Fibroblast of the aortic adventitia (primary cell): Measurements from ENCODE around the gene YJEFN3. TPM values are rescaled to one million over a fixed set of nuclear protein-coding genes. Genes with fewer than 3 reads are reported as not detected.
A peak's percentile ranks its signal among the peaks of the same experiment; 100 is the strongest.

Experiments used
- DNase-seq: peaks from one replicate; pipeline ENCODE4 v3.0.0-alpha.2; 2010; ENCODE audit warnings: low read depth
- H3K4me3 ChIP-seq: 2 replicates; pipeline ENCODE4 v1.5.1; 2011; ENCODE audit warnings: low read depth, mild to moderate bottlenecking, control low read depth, low read length, moderate library complexity
- total RNA-seq: library from RNA; depleted of rRNA; stranded (reverse); fragments of >200 nt; gene quantifications from 2 replicates; pipeline ENCODE4 v1.2.3, GENCODE V29; 2012; ENCODE audit warnings: low replicate concordance
- TF ChIP-seq, protein P1 (sequence below): IDR thresholded peaks from 2 replicates; pipeline ENCODE4 v1.5.1; 2011; ENCODE audit warnings: mild to moderate bottlenecking, low read length, control low read depth, inconsistent platforms; ENCODE audit not compliant: insufficient read depth

Gene YJEFN3, protein sequence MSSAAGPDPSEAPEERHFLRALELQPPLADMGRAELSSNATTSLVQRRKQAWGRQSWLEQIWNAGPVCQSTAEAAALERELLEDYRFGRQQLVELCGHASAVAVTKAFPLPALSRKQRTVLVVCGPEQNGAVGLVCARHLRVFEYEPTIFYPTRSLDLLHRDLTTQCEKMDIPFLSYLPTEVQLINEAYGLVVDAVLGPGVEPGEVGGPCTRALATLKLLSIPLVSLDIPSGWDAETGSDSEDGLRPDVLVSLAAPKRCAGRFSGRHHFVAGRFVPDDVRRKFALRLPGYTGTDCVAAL
- 0.45 and 1.4 TPM in 2 replicates for total RNA-seq

DNA sequence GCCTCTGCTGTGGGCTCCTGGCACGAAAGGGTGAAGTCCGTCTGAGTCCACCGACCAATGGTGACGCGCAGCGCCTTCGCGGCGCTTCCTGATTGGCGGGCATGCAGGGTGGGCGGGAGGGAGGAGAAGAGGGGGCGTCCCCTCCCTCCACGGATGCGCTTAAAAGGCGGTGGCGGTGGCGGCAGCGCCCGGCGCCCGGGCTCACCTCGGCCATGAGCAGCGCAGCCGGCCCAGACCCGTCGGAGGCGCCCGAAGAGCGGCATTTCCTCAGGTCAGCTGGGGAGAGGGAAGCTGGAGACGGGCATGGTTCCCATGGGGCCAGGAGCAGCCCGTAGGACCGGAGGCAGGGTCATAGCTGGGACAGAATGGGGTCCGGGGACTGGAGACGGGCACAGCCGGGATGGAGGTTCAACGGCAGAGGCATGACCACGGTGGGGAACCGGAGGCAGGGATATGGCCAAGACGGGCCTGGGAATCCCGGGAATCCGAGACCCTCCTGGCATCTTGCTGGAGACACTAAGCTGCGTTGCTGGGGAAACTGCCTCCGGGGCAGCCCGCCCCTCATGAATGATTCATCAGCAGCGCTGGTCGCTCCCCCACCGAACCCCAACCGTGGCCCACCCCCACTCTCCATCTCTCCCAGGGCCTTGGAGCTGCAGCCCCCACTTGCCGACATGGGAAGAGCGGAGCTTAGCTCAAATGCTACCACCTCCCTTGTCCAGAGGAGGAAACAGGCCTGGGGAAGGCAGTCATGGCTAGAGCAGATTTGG, at the start of gene YJEFN3:
Gene YJEFN3 (plus strand): TSS at position 191 of the 770 bp plus-strand sequence. CDS start 22 bp downstream, at position 213.
- TF ChIP-seq, protein P1, sequence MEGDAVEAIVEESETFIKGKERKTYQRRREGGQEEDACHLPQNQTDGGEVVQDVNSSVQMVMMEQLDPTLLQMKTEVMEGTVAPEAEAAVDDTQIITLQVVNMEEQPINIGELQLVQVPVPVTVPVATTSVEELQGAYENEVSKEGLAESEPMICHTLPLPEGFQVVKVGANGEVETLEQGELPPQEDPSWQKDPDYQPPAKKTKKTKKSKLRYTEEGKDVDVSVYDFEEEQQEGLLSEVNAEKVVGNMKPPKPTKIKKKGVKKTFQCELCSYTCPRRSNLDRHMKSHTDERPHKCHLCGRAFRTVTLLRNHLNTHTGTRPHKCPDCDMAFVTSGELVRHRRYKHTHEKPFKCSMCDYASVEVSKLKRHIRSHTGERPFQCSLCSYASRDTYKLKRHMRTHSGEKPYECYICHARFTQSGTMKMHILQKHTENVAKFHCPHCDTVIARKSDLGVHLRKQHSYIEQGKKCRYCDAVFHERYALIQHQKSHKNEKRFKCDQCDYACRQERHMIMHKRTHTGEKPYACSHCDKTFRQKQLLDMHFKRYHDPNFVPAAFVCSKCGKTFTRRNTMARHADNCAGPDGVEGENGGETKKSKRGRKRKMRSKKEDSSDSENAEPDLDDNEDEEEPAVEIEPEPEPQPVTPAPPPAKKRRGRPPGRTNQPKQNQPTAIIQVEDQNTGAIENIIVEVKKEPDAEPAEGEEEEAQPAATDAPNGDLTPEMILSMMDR = no peak
- no peak for DNase-seq
- H3K4me3 ChIP-seq = no peak within 1 kb of the TSS

DNA sequence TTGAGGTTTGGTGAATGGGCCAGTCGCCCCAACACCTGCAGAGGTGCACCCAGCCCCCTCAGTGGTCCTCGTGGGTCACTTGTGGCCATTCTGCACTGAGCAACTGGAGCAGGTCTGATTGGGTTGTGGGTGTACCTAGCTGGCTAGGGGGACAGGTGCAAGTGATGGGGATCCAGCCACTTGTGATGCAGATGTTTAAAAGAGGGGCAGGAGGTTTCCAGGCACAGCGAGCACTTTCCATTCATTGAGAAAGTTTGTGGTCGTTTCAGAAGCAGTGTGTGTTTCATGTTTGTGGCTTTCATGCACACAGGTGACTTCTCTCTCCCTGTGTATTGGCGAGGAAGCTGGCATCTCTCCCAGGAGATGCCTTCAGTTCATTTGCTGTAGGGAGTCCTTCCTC, 48.0 kb upstream of the YJEFN3 start:
- TF ChIP-seq, protein P1 = no peak
- DNase-seq = no peak
- H3K4me3 ChIP-seq = no peak overlapping the region

DNA sequence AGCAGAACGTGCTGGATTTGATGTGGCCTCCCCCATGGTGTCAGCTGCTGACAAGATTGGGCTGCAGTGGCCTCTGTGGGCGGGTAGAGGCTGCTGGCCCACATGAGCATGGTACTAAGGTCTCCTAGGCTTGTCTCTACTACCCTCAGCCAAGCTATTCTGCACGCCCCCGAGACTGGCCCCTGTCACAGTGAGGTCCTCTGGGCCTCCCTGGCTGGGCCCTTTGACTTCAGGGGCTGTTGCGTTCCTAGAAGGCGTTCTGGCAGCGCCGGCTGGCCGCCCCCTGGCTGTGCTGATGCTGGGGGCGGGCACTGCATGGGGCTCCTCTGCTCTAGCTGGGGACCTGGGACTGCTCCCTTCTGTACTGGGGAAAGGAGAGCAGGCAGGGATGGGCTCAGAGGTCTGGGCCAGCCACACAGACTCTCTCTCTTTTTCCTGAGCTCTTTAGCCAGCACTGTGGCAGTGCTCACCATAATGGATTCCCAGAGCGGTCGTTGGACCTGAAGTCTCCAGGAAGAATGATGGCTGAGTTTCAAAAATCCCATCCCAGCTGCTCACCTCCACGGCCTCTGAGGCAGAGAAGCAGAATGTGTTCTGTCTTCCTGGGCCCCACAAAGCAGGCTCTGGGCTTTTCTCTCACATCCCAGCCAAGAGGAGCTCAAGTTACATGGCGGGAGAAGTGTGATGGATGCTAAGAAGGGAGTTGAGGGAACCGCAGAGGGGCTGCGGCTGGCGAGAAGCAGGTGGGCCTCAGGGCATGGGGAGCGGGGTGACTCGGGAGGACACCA, 45.7 kb upstream of the YJEFN3 start:
- TF ChIP-seq, protein P1 = no peak
- DNase-seq = no peak
- H3K4me3 ChIP-seq = no peak overlapping the region

DNA sequence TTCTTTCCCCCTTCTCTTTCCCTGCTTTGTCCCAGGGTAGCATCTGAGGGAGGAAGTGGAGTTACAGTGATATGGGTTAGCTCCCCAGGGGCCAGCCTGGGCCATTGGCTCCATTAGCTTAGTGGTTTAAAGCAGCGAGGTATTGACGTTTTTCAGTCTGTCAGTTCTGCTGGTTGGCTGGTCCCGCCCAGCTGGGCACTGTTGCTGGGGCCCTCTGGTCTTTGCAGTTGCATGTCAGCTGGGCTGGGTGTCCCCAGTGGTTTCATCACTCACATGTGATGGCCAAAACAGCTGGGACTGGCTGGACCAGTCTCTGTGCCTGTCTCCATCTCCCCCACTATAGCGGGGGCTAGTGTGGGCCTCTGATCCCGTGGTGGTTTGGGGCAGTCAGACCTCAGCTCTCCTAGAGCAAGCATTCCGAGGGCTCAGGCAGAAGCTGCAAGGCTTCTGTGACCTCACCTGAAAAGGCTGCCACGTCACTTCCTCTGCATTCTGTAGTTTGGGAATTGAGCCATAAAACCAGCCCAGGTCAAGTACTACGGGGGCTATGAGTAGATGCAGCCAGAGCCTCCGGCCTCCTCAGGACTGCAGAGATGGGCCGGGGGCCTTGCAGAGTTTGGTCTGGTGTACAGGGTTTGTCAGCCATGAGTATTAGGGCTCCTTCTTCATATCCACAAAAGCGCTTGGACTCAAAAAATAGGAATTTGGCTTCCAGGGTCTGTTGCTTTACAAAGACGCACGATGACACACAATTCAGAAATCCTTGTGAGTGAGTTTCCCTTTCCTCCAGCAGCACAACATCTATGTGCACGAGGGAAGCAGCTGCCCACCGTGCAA, 43.3 kb upstream of the YJEFN3 start:
- TF ChIP-seq, protein P1 = no peak
- peak; percentile 13 for DNase-seq
- no peak overlapping the region for H3K4me3 ChIP-seq

DNA sequence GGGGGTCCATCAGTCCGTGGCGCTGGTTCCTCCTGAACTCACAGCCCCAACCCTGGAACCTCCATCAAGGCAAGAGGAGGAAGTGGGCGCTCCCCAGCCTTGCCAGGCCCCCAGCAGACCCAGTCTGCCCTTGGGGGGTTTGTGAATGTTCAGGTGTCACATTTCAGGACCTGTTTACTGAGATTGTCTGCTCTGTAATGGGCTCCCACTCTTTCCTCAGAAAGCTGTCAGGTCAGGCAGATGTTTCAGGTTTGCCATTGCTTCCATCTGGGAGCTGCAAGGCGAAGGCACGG, 42.8 kb upstream of the YJEFN3 start:
- TF ChIP-seq, protein P1 = no peak
- H3K4me3 ChIP-seq = no peak overlapping the region
- no peak for DNase-seq
